NCI-H774 (cell line): ENCODE results near the gene ZBTB4.

Experiments used
- DNase-seq: peaks from one replicate; lab custom pipeline; 2025; lab: John Stamatoyannopoulos, UW

Gene ZBTB4, protein sequence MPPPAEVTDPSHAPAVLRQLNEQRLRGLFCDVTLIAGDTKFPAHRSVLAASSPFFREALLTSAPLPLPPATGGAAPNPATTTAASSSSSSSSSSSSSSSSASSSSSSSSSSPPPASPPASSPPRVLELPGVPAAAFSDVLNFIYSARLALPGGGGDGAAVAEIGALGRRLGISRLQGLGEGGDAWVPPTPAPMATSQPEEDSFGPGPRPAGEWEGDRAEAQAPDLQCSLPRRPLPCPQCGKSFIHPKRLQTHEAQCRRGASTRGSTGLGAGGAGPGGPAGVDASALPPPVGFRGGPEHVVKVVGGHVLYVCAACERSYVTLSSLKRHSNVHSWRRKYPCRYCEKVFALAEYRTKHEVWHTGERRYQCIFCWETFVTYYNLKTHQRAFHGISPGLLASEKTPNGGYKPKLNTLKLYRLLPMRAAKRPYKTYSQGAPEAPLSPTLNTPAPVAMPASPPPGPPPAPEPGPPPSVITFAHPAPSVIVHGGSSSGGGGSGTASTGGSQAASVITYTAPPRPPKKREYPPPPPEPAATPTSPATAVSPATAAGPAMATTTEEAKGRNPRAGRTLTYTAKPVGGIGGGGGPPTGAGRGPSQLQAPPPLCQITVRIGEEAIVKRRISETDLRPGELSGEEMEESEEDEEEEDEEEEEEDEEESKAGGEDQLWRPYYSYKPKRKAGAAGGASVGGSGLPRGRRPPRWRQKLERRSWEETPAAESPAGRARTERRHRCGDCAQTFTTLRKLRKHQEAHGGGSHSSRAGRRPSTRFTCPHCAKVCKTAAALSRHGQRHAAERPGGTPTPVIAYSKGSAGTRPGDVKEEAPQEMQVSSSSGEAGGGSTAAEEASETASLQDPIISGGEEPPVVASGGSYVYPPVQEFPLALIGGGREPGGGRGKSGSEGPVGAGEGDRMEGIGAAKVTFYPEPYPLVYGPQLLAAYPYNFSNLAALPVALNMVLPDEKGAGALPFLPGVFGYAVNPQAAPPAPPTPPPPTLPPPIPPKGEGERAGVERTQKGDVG

DNA sequence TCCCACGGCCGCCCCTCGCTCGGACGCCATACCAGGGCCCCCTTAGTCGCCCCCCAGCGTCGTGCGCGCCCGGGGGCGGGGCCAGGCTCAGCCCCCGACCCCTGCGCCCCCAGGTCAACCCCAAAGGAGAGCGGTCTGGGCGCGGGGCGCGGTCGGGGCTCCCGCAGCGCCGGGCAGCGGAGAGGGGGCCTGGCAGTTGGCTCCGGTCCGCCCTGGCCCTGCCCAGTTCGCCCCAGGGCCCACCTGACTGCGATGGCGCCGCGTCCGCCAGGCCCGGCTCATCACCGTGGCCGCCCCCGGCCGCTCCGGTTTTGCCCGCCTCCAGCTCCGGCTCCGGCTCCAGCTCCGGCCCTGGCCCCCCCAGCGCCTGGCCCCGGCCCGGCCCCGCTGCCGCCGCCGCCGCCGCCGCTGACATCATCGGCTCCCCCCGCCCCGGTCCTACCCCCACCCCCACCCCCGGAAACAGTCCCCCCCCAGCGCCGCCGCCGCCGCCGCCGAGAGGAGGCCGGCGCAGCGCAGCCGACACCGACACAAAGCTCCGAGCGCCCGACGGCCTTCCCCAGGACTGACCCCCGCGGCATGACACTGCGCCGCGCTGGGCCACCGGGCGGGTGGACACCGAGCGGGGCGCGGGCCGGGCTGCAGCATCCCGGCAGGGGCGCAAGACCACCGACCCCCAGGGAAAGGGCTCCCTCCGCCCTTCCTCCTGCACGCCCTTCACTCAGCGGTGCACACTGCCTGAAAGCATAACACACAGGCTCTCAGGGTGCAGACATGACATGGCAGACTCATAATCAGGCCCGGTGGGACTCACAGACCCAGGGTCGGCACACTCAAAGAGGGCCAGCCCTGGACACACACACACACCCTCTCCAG is at the start of gene ZBTB4:
ZBTB4 (minus strand) TSS at position 419 of the 876 bp plus-strand sequence. CDS start 12,830 bp downstream, outside the sequence.
- DNase-seq: peak; percentile 1

DNA sequence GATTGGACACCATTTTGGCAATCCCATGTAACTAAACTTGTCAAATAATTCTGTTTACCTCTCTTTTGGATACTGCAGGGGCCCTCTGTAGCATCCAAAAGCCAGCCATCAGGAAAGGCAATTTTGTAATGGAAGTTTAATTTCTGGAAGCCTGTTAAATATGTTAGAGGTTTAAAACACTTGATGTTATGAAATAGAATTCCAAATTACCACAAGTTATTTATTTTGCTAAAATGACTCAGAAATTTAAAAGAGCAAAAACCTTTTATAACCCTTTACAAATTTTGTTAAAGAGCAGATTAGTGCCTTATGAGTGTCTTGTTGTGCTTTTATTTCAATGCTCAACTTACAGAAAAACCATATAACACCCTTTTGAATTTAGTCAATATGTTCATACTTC is 49.4 kb upstream of the ZBTB4 start:
- DNase-seq: no peak

DNA sequence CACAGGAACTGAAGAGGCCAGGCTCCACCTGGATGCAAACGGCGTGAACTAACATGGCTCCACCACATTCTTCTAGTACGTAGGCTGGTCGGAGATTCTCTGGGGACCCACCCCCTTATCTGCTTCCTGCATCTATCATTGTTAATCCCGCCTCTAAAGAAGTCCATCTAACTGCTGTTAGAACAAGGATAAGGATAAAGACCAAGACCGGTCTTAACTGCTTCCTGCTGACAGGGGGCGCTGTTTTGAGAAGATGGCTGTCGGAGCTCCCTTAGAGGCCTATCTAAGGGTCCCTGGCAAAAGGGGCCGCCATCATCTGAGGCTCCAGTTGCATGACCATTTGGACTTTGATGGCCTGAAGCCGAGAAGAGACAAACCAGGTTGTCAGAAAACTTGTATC is 43.6 kb upstream of the ZBTB4 start:
- DNase-seq: no peak

DNA sequence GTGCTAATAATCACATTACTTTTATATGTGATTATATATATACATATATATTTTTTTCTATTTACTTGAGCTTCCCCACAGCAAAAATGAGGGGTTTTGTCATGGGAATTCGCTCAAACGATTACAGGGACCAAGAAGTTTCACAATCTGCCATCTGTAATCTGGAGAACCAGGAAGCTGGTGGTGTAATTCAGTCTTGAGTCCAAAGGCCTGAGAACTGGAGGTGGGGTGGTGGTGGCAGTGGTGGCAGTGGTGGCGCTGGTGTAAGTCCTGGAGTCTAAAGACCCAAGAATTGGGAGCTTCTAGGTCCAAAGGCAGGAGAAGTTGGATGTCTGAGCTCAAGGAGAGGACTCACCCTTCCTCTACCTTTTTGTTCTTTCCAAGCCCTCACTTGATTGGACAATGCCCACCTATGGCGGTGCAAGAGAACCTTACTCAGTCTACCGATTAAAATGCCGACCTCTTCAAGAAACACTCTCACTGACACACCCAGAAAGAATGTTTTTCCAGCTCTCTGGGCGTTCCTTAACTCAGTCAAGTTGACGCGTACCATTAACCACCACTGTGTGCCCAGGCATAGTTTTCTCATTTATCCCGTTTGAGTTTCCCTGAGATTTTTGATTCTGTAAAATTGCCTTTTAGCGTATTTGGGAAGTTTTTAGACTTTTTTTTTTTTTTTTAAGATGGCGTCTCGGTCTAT is 36.6 kb upstream of the ZBTB4 start:
- no peak for DNase-seq

DNA sequence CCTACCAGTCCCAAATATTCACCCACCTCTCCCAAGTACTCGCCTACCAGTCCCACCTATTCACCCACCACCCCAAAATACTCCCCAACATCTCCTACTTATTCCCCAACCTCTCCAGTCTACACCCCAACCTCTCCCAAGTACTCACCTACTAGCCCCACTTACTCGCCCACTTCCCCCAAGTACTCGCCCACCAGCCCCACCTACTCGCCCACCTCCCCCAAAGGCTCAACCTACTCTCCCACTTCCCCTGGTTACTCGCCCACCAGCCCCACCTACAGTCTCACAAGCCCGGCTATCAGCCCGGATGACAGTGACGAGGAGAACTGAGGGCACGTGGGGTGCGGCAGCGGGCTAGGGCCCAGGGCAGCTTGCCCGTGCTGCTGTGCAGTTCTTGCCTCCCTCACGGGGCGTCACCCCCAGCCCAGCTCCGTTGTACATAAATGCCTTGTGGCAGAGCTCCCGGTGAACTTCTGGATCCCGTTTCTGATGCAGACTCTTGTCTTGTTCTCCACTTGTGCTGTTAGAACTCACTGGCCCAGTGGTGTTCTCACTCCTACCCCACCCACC is 34.5 kb upstream of the ZBTB4 start:
- DNase-seq: no peak

DNA sequence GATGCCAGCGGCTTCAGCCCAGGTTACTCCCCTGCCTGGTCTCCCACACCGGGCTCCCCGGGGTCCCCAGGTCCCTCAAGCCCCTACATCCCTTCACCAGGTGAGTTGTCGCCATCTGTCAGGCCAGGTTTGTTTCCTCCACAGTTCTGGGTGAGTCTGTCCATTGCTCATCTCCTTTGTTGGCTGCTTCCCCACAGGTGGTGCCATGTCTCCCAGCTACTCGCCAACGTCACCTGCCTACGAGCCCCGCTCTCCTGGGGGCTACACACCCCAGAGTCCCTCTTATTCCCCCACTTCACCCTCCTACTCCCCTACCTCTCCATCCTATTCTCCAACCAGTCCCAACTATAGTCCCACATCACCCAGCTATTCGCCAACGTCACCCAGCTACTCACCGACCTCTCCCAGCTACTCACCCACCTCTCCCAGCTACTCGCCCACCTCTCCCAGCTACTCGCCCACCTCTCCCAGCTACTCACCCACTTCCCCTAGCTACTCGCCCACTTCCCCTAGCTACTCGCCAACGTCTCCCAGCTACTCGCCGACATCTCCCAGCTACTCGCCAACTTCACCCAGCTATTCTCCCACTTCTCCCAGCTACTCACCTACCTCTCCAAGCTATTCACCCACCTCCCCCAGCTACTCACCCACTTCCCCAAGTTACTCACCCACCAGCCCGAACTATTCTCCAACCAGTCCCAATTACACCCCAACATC is 33.6 kb upstream of the ZBTB4 start:
- no peak for DNase-seq

DNA sequence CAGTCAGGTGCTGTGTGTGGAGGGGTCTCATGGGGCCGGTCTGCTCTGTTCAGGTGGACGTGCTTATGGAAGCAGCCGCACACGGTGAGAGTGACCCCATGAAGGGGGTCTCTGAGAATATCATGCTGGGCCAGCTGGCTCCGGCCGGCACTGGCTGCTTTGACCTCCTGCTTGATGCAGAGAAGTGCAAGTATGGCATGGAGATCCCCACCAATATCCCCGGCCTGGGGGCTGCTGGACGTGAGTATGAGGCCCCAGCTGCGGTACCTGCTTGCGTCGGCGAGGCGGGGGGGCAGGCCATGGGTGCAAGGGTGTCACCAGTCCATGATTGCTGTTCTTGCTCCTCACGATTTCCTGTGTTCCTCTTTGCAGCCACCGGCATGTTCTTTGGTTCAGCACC is 32.7 kb upstream of the ZBTB4 start:
- DNase-seq: no peak

DNA sequence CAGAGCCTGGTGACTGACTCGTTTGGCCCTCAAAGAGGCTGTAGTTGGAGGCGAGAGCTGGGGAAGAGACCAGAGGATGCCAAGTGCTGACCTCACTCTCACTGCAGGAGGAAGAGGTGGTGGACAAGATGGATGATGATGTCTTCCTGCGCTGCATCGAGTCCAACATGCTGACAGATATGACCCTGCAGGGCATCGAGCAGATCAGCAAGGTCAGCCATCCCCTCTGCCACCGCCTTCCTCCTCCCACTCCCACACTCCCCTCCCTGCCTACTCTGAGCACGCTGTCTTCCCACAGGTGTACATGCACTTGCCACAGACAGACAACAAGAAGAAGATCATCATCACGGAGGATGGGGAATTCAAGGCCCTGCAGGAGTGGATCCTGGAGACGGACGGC is 31.7 kb upstream of the ZBTB4 start:
- no peak for DNase-seq

DNA sequence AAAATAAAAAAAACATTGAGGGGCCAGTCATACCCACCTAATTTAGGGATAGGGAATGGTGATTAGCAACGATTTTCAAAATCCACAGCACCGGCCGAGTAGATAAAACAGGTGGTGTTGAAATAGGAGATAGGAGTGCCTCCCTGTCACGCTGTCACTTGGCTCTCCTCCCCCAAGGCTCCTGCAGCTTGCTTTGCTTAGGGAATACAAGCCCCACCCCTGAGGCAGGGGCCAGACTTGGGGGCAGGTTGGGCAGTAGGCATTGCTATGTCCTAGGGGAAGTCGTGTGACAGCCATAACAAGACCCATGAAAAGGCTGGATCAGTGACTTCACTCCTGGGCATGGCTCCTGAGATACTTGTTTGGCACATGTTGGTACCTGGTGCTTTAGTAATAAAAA is 30.5 kb upstream of the ZBTB4 start:
- no peak for DNase-seq

DNA sequence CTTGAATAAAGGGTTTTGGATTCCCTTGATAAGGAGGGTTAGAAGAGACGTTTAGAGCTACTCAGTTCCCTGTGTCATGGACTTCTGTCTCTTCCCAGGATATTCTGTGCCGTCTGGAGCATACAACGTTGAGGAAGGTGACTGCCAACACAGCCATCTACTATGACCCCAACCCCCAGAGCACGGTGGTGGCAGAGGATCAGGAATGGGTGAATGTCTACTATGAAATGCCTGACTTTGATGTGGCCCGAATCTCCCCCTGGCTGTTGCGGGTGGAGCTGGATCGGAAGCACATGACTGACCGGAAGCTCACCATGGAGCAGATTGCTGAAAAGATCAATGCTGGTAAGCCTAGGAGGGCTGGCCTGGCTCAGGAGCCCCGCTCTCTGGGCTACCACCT is 29.4 kb upstream of the ZBTB4 start:
- DNase-seq: no peak

DNA sequence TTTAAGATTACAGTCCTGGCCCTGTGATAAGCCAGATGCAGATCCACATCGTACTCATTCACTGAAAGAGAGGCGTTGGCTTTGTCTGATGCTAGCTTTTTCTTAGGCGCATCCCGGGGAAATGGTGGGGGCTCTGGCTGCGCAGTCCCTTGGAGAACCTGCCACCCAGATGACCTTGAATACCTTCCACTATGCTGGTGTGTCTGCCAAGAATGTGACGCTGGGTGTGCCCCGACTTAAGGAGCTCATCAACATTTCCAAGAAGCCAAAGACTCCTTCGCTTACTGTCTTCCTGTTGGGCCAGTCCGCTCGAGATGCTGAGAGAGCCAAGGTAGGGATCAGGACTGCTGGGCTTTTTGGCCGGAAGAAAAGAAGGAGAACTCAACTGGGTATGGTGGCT is 28.7 kb upstream of the ZBTB4 start:
- DNase-seq: no peak

DNA sequence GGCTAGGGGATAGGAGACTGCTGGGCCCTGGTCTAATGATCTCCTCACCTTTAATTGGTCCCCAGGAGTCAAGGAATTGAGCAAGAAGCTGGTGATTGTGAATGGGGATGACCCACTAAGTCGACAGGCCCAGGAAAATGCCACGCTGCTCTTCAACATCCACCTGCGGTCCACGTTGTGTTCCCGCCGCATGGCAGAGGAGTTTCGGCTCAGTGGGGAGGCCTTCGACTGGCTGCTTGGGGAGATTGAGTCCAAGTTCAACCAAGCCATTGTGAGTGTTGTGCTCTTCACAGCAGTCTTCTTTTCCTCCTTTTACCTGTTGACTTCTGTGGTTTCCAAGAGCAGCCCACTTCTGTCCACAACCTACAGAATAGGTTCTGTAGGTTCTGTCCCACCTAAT is 24.1 kb upstream of the ZBTB4 start:
- no peak for DNase-seq

DNA sequence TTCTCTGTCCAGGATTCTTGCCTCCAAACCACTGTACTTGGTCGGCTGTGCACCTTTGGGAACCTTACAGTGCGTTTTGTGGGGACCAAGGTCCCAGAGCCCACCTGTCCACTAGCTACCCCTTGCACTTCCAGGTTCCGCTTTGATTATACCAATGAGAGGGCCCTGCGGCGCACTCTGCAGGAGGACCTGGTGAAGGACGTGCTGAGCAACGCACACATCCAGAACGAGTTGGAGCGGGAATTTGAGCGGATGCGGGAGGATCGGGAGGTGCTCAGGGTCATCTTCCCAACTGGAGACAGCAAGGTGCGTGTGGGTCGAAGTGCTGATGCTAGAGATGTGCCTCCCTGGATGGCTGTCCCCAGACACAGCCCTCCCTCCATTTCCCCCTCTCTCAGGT is 23.6 kb upstream of the ZBTB4 start:
- DNase-seq: no peak

DNA sequence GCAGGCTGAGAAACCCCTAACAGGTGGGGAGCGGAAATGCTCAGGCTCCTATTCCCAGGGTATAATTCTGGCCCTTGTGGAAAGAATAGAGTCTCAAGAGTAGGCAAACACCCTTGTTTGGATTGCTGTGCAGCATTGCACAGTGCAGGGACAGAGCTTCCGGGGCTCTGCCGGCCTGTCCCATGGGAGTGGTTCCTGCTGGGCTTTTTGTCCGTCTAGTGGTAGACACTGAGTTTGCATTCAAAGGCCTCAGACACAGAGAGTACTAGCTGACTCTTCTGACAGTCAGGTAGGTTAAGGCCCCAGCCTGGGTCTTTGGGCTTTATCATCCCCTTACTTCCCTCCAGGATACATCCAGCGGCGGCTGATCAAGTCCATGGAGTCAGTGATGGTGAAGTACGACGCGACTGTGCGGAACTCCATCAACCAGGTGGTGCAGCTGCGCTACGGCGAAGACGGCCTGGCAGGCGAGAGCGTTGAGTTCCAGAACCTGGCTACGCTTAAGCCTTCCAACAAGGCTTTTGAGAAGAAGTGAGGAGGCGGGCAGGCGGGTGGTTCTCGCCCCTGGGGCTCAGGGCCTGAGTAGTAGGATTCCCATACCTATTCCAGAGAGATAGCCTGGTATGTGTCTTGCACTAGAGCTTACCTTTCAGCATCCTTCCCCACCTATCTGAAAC is 22.9 kb upstream of the ZBTB4 start:
- DNase-seq: no peak

DNA sequence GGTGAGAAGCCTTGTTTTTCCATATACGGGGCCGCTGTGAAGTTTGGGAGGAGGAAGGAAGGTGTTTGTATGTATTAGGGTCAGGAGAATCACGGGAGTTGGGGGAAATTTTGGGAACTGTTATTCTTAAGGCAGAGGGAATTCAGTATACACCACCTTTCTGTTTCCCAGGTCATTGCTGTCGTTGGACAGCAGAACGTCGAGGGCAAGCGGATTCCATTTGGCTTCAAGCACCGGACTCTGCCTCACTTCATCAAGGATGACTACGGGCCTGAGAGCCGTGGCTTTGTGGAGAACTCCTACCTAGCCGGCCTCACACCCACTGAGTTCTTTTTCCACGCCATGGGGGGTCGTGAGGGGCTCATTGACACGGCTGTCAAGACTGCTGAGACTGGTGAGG is 22.3 kb upstream of the ZBTB4 start:
- no peak for DNase-seq

DNA sequence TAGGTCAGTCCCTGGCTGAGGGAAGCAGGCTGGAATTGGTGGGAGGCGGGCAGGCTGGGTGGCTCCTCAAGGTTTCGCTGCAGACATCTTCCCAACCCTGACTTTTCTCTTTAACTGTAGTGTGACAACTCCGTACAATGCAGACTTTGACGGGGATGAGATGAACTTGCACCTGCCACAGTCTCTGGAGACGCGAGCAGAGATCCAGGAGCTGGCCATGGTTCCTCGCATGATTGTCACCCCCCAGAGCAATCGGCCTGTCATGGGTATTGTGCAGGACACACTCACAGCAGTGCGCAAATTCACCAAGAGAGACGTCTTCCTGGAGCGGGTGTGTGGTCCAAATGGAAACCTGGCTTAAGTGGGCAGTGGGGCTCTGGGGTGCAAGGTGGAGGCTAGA is 19.7 kb upstream of the ZBTB4 start:
- no peak for DNase-seq

DNA sequence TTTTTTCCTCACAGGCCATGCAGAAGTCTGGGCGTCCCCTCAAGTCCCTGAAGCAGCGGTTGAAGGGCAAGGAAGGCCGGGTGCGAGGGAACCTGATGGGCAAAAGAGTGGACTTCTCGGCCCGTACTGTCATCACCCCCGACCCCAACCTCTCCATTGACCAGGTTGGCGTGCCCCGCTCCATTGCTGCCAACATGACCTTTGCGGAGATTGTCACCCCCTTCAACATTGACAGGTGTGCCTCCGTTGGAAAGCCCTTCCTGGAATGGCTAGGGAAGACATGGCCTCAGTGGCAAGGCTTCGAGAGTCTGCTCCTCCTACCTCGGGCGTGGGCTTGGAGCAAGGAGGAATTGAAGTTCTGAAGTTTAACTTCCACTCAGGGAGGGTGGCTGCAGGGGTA is 18.2 kb upstream of the ZBTB4 start:
- no peak for DNase-seq

DNA sequence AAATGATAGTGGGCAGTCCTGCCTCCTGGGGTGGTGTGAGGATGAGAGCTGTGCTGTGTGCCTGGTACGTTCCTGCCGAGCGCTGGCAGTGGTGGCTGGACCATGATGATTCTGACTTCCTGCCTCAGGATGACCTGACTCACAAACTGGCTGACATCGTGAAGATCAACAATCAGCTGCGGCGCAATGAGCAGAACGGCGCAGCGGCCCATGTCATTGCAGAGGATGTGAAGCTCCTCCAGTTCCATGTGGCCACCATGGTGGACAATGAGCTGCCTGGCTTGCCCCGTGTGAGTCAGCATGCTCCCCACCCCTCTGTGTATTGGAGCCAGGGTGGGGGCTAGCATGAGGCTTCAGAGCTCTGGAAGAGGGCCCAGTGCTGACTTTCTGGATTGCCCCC is 17.8 kb upstream of the ZBTB4 start:
- DNase-seq: no peak

DNA sequence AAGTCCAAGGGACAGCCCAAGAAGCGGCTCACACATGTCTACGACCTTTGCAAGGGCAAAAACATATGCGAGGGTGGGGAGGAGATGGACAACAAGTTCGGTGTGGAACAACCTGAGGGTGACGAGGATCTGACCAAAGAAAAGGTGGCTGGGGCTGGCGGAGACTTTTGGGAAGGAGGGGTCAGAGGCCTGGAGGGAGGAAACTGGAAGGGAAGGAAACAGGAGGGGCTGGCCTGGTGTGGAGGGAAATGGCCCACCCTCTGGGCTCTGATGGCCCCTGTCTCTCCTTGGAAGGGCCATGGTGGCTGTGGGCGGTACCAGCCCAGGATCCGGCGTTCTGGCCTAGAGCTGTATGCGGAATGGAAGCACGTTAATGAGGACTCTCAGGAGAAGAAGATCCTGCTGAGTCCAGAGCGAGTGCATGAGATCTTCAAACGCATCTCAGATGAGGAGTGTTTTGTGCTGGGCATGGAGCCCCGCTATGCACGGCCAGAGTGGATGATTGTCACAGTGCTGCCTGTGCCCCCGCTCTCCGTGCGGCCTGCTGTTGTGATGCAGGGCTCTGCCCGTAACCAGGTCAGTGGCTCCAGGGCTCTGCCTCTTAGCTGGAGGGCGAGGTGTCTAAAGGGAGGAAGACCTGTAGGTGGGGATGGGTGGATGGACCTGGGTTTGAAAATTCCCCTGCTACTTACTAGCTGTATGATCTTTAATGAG is 17.2 kb upstream of the ZBTB4 start:
- DNase-seq: no peak
